ENCODE results near the gene CLDN20. TPM values are rescaled to one million over a fixed set of nuclear protein-coding genes. Genes with fewer than 3 reads are reported as not detected.

CLDN20 gene
- total RNA-seq, 2 experiments from 2014 or later: not detected

Other genes with a start within 250 kb of the CLDN20 start
- 10 to 100 TPM; 33.6 to 35.5 TPM for gene TFB1M, start 50.5 kb downstream of the CLDN20 start, total RNA-seq
- not detected for gene NOX3, start 191.8 kb downstream of the CLDN20 start, total RNA-seq

Data from activated CD8-positive, alpha-beta memory T cell treated with anti-CD3 and anti-CD28 coated beads, Interleukin-2, amount 10 ng/mL, durations not matched to agents 7 days and 5 days (primary cell).